Gastroesophageal sphincter (tissue), 4 donors: Measurements from ENCODE around the gene EEF1A1. TPM values are rescaled to one million over a fixed set of nuclear protein-coding genes. Genes with fewer than 3 reads are reported as not detected.

Source experiments
- ATAC-seq: fragments of 150-250 bp; one replicate; pipeline ENCODE4 v1.9.1; 2016; ENCODE audit warnings: mild to moderate bottlenecking, moderate library complexity
- H3K27ac ChIP-seq, 4 donors: fragments of 200-600 bp; sonication (generic) in 3 of 4; 1 replicate in 3 of 4; 2 replicates in 1 of 4; pipeline ENCODE4 v1.5.1; 2016 to 2019
- H3K27me3 ChIP-seq: fragments of 200-600 bp; sonication (generic); one replicate; pipeline ENCODE4 v1.5.1; 2019
- H3K36me3 ChIP-seq, 2 donors: fragments of 200-600 bp; sonication (generic); one replicate each; pipeline ENCODE4 v1.5.1; 2019; ENCODE audit warnings: control low read depth in 1 of 2
- H3K4me1 ChIP-seq, 3 donors: fragments of 200-600 bp; sonication (generic); 1 replicate in 2 of 3; 2 replicates in 1 of 3; pipeline ENCODE4 v1.5.1; 2016 to 2019; ENCODE audit warnings: control low read depth in 2 of 3
- H3K4me3 ChIP-seq, 2 donors: fragments of 200-600 bp; sonication (generic); one replicate each; pipeline ENCODE4 v1.5.1; 2019; ENCODE audit warnings: mild to moderate bottlenecking in 1 of 2, moderate library complexity in 1 of 2
- H3K9me3 ChIP-seq, 3 donors: fragments of 200-600 bp; sonication (generic); one replicate each; pipeline ENCODE4 v1.5.1; 2017 to 2019; ENCODE audit warnings: control low read depth in 2 of 3
- EP300 ChIP-seq: sonication (generic); formaldehyde crosslinking; IDR thresholded peaks from one replicate; pipeline ENCODE4 v1.6.1; 2017; ENCODE audit warnings: antibody characterized with exemption, mild to moderate bottlenecking
- POLR2A ChIP-seq, 2 donors: fragments of 450-650 bp; IDR thresholded peaks; one replicate each; pipeline ENCODE4 v1.6.1; 2017; ENCODE audit warnings: antibody characterized with exemption in 2 of 2, mild to moderate bottlenecking in 2 of 2, moderate library complexity in 1 of 2
- POLR2AphosphoS5 ChIP-seq: sonication (generic); formaldehyde crosslinking; IDR thresholded peaks from one replicate; pipeline ENCODE4 v1.6.1; 2017; ENCODE audit warnings: antibody characterized with exemption
- WGBS, 2 donors: methylation state at CpG; one replicate each; pipeline ENCODE4 v1.1.5; 2018; ENCODE audit warnings: low coverage in 1 of 2; 5-methylcytosine and 5-hydroxymethylcytosine counted together
- small RNA-seq, 4 donors: library from RNA; depleted of rRNA; stranded (forward); fragments of <200 nt; gene quantifications; one replicate each; pipeline ENCODE3, GENCODE V24; 2016
- total RNA-seq, 4 donors: library from RNA; depleted of rRNA; stranded (reverse); fragments of >200 nt; gene quantifications; one replicate each; pipeline ENCODE4 v1.1.0, GENCODE V29; 2016
- TF ChIP-seq, protein P1 (sequence below), 4 experiments: fragments of 200-600 bp in 2 of 4; fragments of 450-650 bp in 2 of 4; sonication (generic) in 1 of 4; IDR thresholded peaks; one replicate each; pipeline ENCODE4 v1.5.1; 2017 to 2019; ENCODE audit warnings: antibody characterized with exemption in 4 of 4, mild to moderate bottlenecking in 2 of 4, moderate library complexity in 2 of 4

Gene EEF1A1
- total RNA-seq, 4 donors from 2014 or later, result 7,131 to 12,070 (median 10,987) TPM

DNA sequence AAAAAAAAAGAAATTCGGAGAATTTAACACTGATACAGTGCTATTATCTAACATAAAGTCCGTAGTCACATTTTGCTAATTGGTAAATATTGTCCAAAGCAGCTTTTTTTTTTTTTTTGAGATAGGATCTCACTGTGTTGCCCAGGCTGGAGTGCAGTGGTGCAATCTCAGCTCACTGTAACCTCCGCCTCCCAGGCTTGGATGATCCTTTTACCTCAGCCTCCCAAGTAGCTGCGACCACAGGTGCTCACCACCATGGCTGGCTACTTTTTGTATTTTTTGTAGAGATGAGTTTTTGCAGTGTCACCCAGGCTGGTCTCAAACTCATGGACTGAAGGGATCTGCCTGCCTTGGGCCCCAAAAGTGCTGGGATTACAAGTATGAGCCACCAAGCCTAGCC lies 43.4 kb downstream of the EEF1A1 start:
- WGBS, 2 donors, result 90 to 92% methylated on average over 4 of the region's 4 CpGs
- Histone ChIP-seq H3K4me1 (no peaks in the 10 kb centered on the region), H3K27me3 (no peaks in the 10 kb centered on the region), H3K27ac (no peak overlapping the region), H3K36me3 (peaks cover 4 to 100% of the 10 kb centered on the region in 2 donors), H3K9me3 (no peaks in the 10 kb centered on the region), H3K4me3 (no peak overlapping the region)
- ATAC-seq, result no peak
- TF ChIP-seq EP300 (no peak), POLR2AphosphoS5 (no peak), POLR2A (IDR thresholded peaks at IDR 0.05) (no peak)
- TF ChIP-seq, protein P1, sequence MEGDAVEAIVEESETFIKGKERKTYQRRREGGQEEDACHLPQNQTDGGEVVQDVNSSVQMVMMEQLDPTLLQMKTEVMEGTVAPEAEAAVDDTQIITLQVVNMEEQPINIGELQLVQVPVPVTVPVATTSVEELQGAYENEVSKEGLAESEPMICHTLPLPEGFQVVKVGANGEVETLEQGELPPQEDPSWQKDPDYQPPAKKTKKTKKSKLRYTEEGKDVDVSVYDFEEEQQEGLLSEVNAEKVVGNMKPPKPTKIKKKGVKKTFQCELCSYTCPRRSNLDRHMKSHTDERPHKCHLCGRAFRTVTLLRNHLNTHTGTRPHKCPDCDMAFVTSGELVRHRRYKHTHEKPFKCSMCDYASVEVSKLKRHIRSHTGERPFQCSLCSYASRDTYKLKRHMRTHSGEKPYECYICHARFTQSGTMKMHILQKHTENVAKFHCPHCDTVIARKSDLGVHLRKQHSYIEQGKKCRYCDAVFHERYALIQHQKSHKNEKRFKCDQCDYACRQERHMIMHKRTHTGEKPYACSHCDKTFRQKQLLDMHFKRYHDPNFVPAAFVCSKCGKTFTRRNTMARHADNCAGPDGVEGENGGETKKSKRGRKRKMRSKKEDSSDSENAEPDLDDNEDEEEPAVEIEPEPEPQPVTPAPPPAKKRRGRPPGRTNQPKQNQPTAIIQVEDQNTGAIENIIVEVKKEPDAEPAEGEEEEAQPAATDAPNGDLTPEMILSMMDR (IDR thresholded peaks at IDR 0.05), result no peak

DNA sequence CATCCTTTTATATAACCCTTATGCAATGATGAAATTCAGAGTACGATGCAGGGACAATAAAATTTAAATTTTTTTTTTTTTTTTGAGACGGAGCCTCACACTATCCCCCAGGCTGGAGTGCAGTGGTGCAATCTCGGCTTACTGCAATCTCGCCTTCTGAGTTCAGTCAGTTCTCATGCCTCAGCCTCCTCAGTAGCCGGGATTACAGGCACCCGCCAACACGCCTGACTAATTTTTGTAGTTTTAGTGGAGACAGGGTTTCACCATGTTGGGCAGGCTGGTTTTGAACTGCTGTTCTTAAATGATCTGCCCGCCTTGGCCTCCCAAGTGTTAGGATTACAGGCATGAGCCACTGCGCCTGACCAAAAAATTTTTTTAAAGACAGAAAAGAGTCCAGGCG lies 44.1 kb downstream of the EEF1A1 start:
- Histone ChIP-seq H3K36me3 (peaks cover 0 to 100% of the 10 kb centered on the region in 2 donors), H3K4me3 (no peak overlapping the region), H3K9me3 (no peaks in the 10 kb centered on the region), H3K27ac (no peak overlapping the region), H3K27me3 (no peaks in the 10 kb centered on the region), H3K4me1 (no peaks in the 10 kb centered on the region)
- ATAC-seq, result no peak
- TF ChIP-seq POLR2A (IDR thresholded peaks at IDR 0.05), result no peak
- WGBS, 2 donors, result 96 to 100% methylated on average over 2 to 9 of the region's 10 CpGs

DNA sequence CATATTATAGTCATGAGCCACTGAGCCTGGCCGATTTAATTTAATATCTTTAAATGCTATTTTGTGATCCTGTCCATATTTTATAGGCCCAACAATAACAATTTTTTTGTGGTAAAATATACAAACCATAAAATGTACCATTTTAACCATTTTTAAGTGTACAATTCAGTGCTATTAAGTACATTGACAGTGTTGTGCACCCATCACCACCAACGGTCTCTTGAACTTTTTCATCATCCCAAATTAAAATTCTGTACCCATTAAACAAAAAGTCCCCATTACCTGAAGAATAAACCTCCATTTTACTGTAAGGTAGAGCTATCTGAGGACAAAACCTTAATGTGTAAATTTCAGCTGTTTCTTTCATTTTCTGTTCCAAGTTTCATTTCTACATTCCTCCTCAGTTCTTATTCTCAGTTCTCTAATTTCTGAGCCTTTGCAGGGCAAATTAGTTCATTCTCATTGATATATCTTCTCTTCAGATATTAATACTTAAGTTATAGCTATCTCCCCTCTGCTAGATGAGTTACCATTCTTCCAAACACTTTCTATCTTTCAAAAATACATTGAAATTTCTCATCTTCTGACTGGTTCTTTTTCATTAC lies 49.0 kb downstream of the EEF1A1 start:
- Histone ChIP-seq H3K9me3 (no peaks in the 10 kb centered on the region), H3K4me1 (no peaks in the 10 kb centered on the region), H3K27ac (no peak overlapping the region), H3K4me3 (no peak overlapping the region), H3K27me3 (no peaks in the 10 kb centered on the region), H3K36me3 (peaks cover 0 to 100% of the 10 kb centered on the region in 2 donors)
- WGBS, 2 donors, result 65 to 78% methylated on average over 2 of the region's 2 CpGs
- TF ChIP-seq POLR2A (IDR thresholded peaks at IDR 0.05) (no peak), POLR2AphosphoS5 (no peak), EP300 (no peak)
- TF ChIP-seq, protein P1 (IDR thresholded peaks at IDR 0.05), result no peak
- ATAC-seq, result no peak

Small RNAs within 50 kb of the gene (small RNA-seq; reads per million reads assigned to genes)
- gene AL603910.2, result 0 reads per million in 4 donors
- gene RN7SL827P, result 0 to 1.4 (median 0) reads per million in 4 donors

Other genes starting within 250 kb of the EEF1A1 start
- not detected for gene DPPA5, start 166.8 kb downstream of the EEF1A1 start, total RNA-seq
- gene KHDC3L, start 158.4 kb downstream of the EEF1A1 start, total RNA-seq, result not detected
- not detected for gene OOEP, start 151.1 kb downstream of the EEF1A1 start, total RNA-seq
- 1 to 10 TPM in 3 of 4 donors, under 1 TPM in 1; 0.62 to 7.9 (median 2.8) TPM for gene DDX43, start 126.2 kb downstream of the EEF1A1 start, total RNA-seq
- gene CGAS, start 68.7 kb downstream of the EEF1A1 start, total RNA-seq, result 1 to 10 TPM; 3.4 to 5.5 (median 4.4) TPM
- gene MTO1, start 59.3 kb downstream of the EEF1A1 start, total RNA-seq, result 10 to 100 TPM; 25.2 to 30.3 (median 29.4) TPM
- 10 to 100 TPM; 11.2 to 18.9 (median 14.6) TPM for gene SLC17A5, start 133.0 kb upstream of the EEF1A1 start, total RNA-seq
- gene CD109, start 175.2 kb upstream of the EEF1A1 start, total RNA-seq, result 10 to 100 TPM in 3 of 4 donors, 1 to 10 TPM in 1; 7.9 to 27.0 (median 19.8) TPM